WI38 (cell line): ENCODE data around the gene USH2A.

ENCODE experiments used
- H3K4me3 ChIP-seq: 2 replicates; pipeline ENCODE4 v1.5.1; 2011; ENCODE audit warnings: low read depth, mild to moderate bottlenecking, control low read depth, low read length
- CTCF ChIP-seq: IDR thresholded peaks from 2 replicates; pipeline ENCODE4 v1.5.1; 2012; ENCODE audit warnings: low read depth, mild to moderate bottlenecking, control low read depth, low read length

USH2A gene

GRCh38 chr1:215900684-215901083, 522.6 kb downstream of the USH2A start:
- no peak overlapping the region for H3K4me3 ChIP-seq
- no peak for TF ChIP-seq CTCF

DNA sequence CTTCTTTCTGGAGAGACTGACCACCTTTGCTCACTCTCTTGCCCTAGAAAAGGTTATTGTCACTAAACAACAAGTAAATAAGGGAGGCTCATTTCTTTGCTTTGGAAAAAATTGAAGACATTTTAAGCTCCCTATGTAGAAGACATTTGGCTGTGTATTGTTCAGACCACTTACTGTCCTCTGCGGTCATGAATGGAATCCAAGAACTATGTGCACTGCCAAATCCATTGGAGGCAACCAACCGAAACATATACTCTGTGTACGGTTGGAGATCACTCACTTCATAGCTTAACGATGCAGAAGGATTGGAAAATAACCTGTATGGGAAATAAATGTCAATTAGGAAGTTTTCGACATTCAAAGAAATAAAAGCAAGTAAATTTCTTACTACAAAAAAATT, 523.3 kb downstream of the USH2A start:
- no peak for TF ChIP-seq CTCF
- no peak overlapping the region for H3K4me3 ChIP-seq

DNA sequence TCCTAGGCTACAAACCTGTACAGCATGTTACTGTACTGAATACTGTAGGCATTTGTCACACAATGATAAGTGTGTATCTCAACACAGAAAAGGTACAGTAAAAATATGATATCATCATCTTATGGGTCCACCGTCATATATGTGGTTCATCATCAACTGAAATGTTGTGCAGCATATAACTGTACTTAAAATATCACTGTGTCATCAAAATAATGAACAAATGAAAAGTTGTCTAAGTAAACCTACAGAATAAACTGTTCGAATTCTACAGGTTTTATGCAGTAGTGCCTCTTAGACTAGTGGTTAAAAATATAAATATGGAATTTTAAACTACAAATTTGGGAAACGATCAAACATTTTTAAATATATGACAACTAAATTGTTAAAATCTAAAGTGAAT, 527.4 kb downstream of the USH2A start:
- no peak for TF ChIP-seq CTCF
- no peak overlapping the region for H3K4me3 ChIP-seq

GRCh38 chr1:215895276-215895675, 528.0 kb downstream of the USH2A start:
- TF ChIP-seq CTCF = no peak

DNA sequence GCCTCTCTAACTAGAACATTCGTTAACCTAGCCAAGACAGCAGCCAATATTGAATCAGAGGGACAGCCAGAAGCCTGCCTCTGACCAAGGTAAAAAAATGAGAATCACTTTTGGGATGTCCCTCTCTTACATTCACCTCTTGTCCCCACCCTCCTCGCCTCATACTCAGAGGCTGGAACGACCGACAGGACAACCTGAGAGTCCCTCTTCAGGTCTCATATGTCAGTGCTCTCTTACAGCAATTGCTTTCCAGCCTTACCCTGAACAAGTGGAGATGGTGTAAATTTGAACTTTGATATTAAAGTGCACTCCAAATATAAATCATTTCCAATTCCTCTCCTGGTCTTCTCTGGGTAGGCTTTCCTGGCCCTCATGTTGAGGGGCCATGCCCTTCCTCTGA, 528.6 kb downstream of the USH2A start:
- TF ChIP-seq CTCF = no peak

More at GRCh38 chr1:215895276-215895675, 528.0 kb downstream of the USH2A start:
- no peak overlapping the region for H3K4me3 ChIP-seq

DNA sequence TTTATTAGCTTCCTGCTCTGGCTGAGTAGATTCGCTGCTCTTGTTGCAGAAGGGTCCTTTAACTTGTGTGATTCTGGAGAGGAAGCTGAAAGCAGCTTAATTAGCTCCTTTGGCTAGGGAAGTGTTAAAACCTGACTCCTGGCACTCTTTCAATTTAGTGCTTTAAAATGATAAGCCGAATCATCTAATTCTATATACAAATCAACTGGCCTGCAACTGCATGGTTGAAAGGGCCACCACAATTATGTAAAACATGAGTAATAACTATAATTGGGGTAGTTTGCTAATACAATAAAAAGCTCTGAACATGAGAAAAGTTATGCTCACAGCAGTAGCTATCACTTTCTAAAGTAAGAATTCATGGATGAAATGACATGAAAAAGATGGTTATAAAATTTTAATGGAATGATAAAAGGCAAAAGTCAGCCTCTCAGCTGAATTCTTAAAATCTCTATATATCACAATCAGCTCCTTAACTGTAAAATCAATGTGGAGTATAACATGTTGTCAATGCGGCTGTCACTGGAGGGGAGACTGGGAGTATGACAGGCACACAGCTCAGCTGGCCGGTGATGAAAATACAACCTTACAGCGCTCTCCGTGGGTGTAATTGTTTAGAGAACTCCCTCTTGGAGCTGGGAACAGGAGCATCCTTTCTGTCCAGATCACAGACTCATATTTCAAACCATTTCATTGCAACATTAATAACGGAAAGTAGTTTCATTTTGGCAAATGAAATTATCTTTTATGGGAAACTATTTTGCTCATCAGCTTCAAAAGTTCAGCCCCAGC, 531.8 kb downstream of the USH2A start:
- H3K4me3 ChIP-seq = no peak overlapping the region; the same call in 1 of the 2 replicates
- TF ChIP-seq CTCF = no peak

More for the DNA sequence above, 528.6 kb downstream of the USH2A start:
- no peak overlapping the region for H3K4me3 ChIP-seq

DNA sequence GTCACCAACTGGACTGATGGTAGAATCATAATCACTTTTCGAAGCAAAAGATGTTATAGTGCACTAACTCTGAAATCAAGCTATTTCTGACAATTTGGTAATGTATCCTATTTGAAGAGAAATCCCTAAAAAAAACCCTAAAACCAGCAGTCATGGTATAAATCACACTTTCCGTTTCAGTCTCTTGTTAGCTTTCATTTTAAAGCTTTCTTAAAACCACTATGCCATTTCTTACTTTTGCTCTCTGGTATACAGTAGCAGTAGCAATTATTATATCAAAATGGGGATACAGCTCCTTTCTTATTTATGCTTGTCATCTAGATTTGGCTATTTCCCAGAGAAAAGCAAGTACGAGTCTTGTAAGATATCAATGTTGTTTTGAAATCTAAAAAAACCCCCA, 532.8 kb downstream of the USH2A start:
- H3K4me3 ChIP-seq = no peak overlapping the region
- TF ChIP-seq CTCF = no peak
